Measurements from ENCODE around the gene TAGLN2. TPM values are rescaled to one million over a fixed set of nuclear protein-coding genes. Genes with fewer than 3 reads are reported as not detected.

TAGLN2 gene
- total and polyA plus RNA-seq, 9 of the 15 experiments (the other 6 are each of a cell fraction or from before 2014, with no cell fraction given): 192 to 683 (median 455) TPM

GRCh38 chr1:159881622-159882526 is 43.4 kb downstream of the TAGLN2 start:
- Histone ChIP-seq H3K9me1 (ENCODE audit: control insufficient read depth, insufficient read depth, low read length) (peaks cover 3% of the 10 kb centered on the region), H3K27me3 (ENCODE audit: control insufficient read depth in 2 of 2, insufficient read depth in 2 of 2, low read length in 2 of 2) (no peaks in the 10 kb centered on the region), H2AFZ (ENCODE audit: low read depth, low read length) (peak overlapping the region; percentile 49), H3K4me2 (ENCODE audit: insufficient read depth, low read length) (no peak overlapping the region), H3K4me3 (no peak overlapping the region), H3K4me1 (replicated peaks in 1 of 2; ENCODE audit: control insufficient read depth in 2 of 2, insufficient read depth in 2 of 2, low read length in 2 of 2) (peaks cover 4 to 43% of the 10 kb centered on the region in 2 experiments; a peak in 4 of 5 replicates), H3K27ac (ENCODE audit: extremely low read depth, low read depth, low read length) (0 out of 3 replicates have a peak overlapping the region, but pooled peaks have one; percentile 17), H3K79me2 (ENCODE audit: control insufficient read depth, insufficient read depth, low read length) (no peaks in the 10 kb centered on the region), H3K36me3 (ENCODE audit: control insufficient read depth, insufficient read depth, low read length) (no peaks in the 10 kb centered on the region), H3K9me3 (replicated peaks; ENCODE audit: control insufficient read depth, insufficient read depth, low read depth, low read length) (no peaks in the 10 kb centered on the region; the same call in 1 of the 2 replicates), H3K9ac (ENCODE audit: insufficient read depth in 1 of 2, low read depth in 2 of 2, low read length in 2 of 2) (no peak overlapping the region), H4K20me1 (replicated peaks; ENCODE audit: control insufficient read depth, insufficient read depth, low read length) (no peaks in the 10 kb centered on the region)
- in situ Hi-C loops (cut with MboI): no loop called here
- ChIA-PET CTCF (ENCODE audit: low intra/inter-chr PET ratio) (no interaction called here), POLR2A (interaction anchor here (0.6 kb wide), 1 partner anchor 55 kb away, joined by 3 read pairs; the partner anchor contains the start of gene SLAMF8)
- 33% methylated on average over 6 of the region's 6 CpGs for WGBS (ENCODE audit: insufficient coverage, low coverage, missing lambda C conversion rate)
- DNase-seq (ENCODE audit: extremely low read depth in 1 of 4, low spot score in 3 of 4): peak; percentile 54 to 84 (median 64)
- FAIRE-seq: peak; percentile 92
- no TSS peak for BruUV-seq (replicated peaks)
- peak; percentile 87 for ATAC-seq
- intact Hi-C loops (cut with micrococcal nuclease): no loop called here
- TF ChIP-seq ZNF77 (CRISPR knock-in tag; IDR thresholded peaks at IDR 0.05) (no peak), PTRF (tag; IDR thresholded peaks at IDR 0.05) (no peak), ZNF436 (CRISPR knock-in tag; IDR thresholded peaks at IDR 0.05) (no peak), KAT2B (IDR thresholded peaks at IDR 0.05; ENCODE audit: low read depth, low read length) (no peak), SMAD2 (IDR thresholded peaks at IDR 0.05; ENCODE audit: low read depth, low read length) (no peak), PHB2 (IDR thresholded peaks at IDR 0.05; ENCODE audit: low read depth) (no peak), FOS (IDR thresholded peaks at IDR 0.05; ENCODE audit: extremely low read depth, insufficient read length) (peak; percentile 10), FOSL1 (tag; conservative IDR thresholded peaks at IDR 0.05) (peak; percentile 91), ELF1 (tag; IDR thresholded peaks at IDR 0.05) (peak; percentile 66), TBP (optimal IDR thresholded peaks at IDR 0.05; ENCODE audit: low read depth, low read length) (no peak), NFIC (IDR thresholded peaks at IDR 0.05) (peak; percentile 99), SAFB (IDR thresholded peaks at IDR 0.05; ENCODE audit: borderline replicate concordance, low read depth, low read length) (no peak), NFRKB (IDR thresholded peaks at IDR 0.05; ENCODE audit: low read depth) (0 out of 2 replicates have a peak, but pooled peaks have one; percentile 30), CBFA2T3 (IDR thresholded peaks at IDR 0.05) (0 out of 2 replicates have a peak, but pooled peaks have one; percentile 10), ASH1L (IDR thresholded peaks at IDR 0.05; ENCODE audit: borderline replicate concordance, low read depth, partially characterized antibody) (no peak), ZC3H8 (IDR thresholded peaks at IDR 0.05) (no peak), RHOXF2B (CRISPR knock-in tag; conservative IDR thresholded peaks at IDR 0.05) (no peak), KDM2B (CRISPR knock-in tag; IDR thresholded peaks at IDR 0.05) (no peak), NR2F6 (CRISPR knock-in tag; IDR thresholded peaks at IDR 0.05) (no peak), SPI1 (IDR thresholded peaks at IDR 0.05; ENCODE audit: borderline replicate concordance, low read depth, low read length) (no peak), NFIX (CRISPR knock-in tag; IDR thresholded peaks at IDR 0.05; ENCODE audit: low read depth) (peak; percentile 74), ZNF282 (CRISPR knock-in tag; IDR thresholded peaks at IDR 0.05) (no peak), L3MBTL2 (IDR thresholded peaks at IDR 0.05) (peak; percentile 47; the same call in 1 of the 2 replicates)
- TF ChIP-seq, protein P1, sequence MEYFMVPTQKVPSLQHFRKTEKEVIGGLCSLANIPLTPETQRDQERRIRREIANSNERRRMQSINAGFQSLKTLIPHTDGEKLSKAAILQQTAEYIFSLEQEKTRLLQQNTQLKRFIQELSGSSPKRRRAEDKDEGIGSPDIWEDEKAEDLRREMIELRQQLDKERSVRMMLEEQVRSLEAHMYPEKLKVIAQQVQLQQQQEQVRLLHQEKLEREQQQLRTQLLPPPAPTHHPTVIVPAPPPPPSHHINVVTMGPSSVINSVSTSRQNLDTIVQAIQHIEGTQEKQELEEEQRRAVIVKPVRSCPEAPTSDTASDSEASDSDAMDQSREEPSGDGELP (CRISPR knock-in tag; IDR thresholded peaks at IDR 0.05; ENCODE audit: borderline replicate concordance): 0 out of 2 replicates have a peak, but pooled peaks have one; percentile 25
